Liver (tissue), 9 donors: ENCODE data around the gene CREB5. TPM values are rescaled to one million over a fixed set of nuclear protein-coding genes. Genes with fewer than 3 reads are reported as not detected.

Experiments used
- DNase-seq: peaks from one replicate; pipeline ENCODE4 v3.0.0-alpha.2; 2017; ENCODE audit warnings: low spot score
- H3K27ac ChIP-seq, 2 donors: one replicate each; pipeline ENCODE4 v1.7.0; 2013; ENCODE audit warnings: inconsistent platforms in 2 of 2, low read length in 2 of 2, control low read depth in 1 of 2, low read depth in 1 of 2, mild to moderate bottlenecking in 1 of 2
- H3K27me3 ChIP-seq, 4 donors: one replicate each; pipeline versions ENCODE4 v1.6.1 to v1.7.0; 2013; ENCODE audit warnings: low read length in 3 of 4, inconsistent platforms in 1 of 4, mild to moderate bottlenecking in 1 of 4, moderate library complexity in 1 of 4; ENCODE audit not compliant: control insufficient read depth in 4 of 4, insufficient read depth in 4 of 4
- H3K36me3 ChIP-seq, 4 donors: one replicate each; pipeline versions ENCODE4 v1.6.1 to v1.7.0; 2013; ENCODE audit warnings: low read length in 3 of 4, mild to moderate bottlenecking in 3 of 4, low read depth in 1 of 4, moderate library complexity in 1 of 4; ENCODE audit not compliant: control insufficient read depth in 4 of 4, insufficient read depth in 3 of 4
- H3K4me1 ChIP-seq, 4 donors: one replicate each; pipeline versions ENCODE4 v1.6.1 to v1.7.0; 2013; ENCODE audit warnings: low read length in 3 of 4, mild to moderate bottlenecking in 3 of 4, moderate library complexity in 1 of 4; ENCODE audit not compliant: control insufficient read depth in 4 of 4, insufficient read depth in 4 of 4
- H3K4me3 ChIP-seq, 3 donors: one replicate each; pipeline versions ENCODE4 v1.6.1 to v1.7.0; 2013; ENCODE audit warnings: low read length in 3 of 3, control low read depth in 1 of 3, low read depth in 1 of 3, mild to moderate bottlenecking in 1 of 3
- H3K9ac ChIP-seq, 2 donors: one replicate each; pipeline ENCODE4 v1.7.0; 2013; ENCODE audit warnings: low read length in 2 of 2, mild to moderate bottlenecking in 2 of 2, moderate library complexity in 2 of 2, control low read depth in 1 of 2, low read depth in 1 of 2
- H3K9me3 ChIP-seq, 4 donors: one replicate each; pipeline versions ENCODE4 v1.6.1 to v1.7.0; 2013; ENCODE audit warnings: low read length in 3 of 4; ENCODE audit not compliant: control insufficient read depth in 4 of 4
- ATF3 ChIP-seq: IDR thresholded peaks from 2 replicates; pipeline ENCODE4 v1.6.1; 2016; ENCODE audit warnings: antibody characterized with exemption
- CTCF ChIP-seq: fragments of 150-350 bp; IDR thresholded peaks from 2 replicates; pipeline ENCODE4 v1.5.1; 2017; ENCODE audit warnings: improper control_type of control experiment, low read depth, low read length; ENCODE audit not compliant: missing input control
- EGR1 ChIP-seq, 2 donors: IDR thresholded peaks; 2 replicates each; pipeline ENCODE4 v1.6.1; 2016 to 2018; ENCODE audit warnings: antibody characterized with exemption in 2 of 2, low read depth in 2 of 2
- FOXA1 ChIP-seq: IDR thresholded peaks from 2 replicates; pipeline ENCODE4 v1.6.1; 2016; ENCODE audit warnings: antibody characterized with exemption
- FOXA2 ChIP-seq: IDR thresholded peaks from 2 replicates; pipeline ENCODE4 v1.6.1; 2016; ENCODE audit warnings: antibody characterized with exemption
- GABPA ChIP-seq, 2 donors: IDR thresholded peaks in 1 of 2; conservative IDR thresholded peaks in 1 of 2; 2 replicates each; pipeline ENCODE4 v1.6.1; 2016; ENCODE audit warnings: antibody characterized with exemption in 2 of 2, mild to moderate bottlenecking in 1 of 2, moderate library complexity in 1 of 2
- HNF4A ChIP-seq, 2 donors: conservative IDR thresholded peaks; 2 replicates each; pipeline ENCODE4 v1.6.1; 2016; ENCODE audit warnings: antibody characterized with exemption in 2 of 2, mild to moderate bottlenecking in 2 of 2
- HNF4G ChIP-seq: IDR thresholded peaks from 2 replicates; pipeline ENCODE4 v1.6.1; 2016; ENCODE audit warnings: antibody characterized with exemption
- JUND ChIP-seq, 2 donors: IDR thresholded peaks; 2 replicates each; pipeline ENCODE4 v1.6.1; 2016; ENCODE audit warnings: antibody characterized with exemption in 2 of 2
- MAX ChIP-seq: IDR thresholded peaks from 2 replicates; pipeline ENCODE4 v1.6.1; 2016; ENCODE audit warnings: antibody characterized with exemption
- NR2F2 ChIP-seq: IDR thresholded peaks from 2 replicates; pipeline ENCODE4 v1.6.1; 2016; ENCODE audit warnings: antibody characterized with exemption
- RAD21 ChIP-seq, 2 donors: IDR thresholded peaks; 2 replicates each; pipeline ENCODE4 v1.6.1; 2016; ENCODE audit warnings: antibody characterized with exemption in 2 of 2, mild to moderate bottlenecking in 2 of 2
- REST ChIP-seq: IDR thresholded peaks from 2 replicates; pipeline ENCODE4 v1.6.1; 2016; ENCODE audit warnings: antibody characterized with exemption, mild to moderate bottlenecking
- RXRA ChIP-seq, 2 donors: IDR thresholded peaks; 2 replicates each; pipeline ENCODE4 v1.6.1; 2017 to 2018; ENCODE audit warnings: antibody characterized with exemption in 2 of 2, mild to moderate bottlenecking in 1 of 2
- SP1 ChIP-seq: IDR thresholded peaks from 2 replicates; pipeline ENCODE4 v1.6.1; 2018; ENCODE audit warnings: antibody characterized with exemption, mild to moderate bottlenecking
- TAF1 ChIP-seq: conservative IDR thresholded peaks from 2 replicates; pipeline ENCODE4 v1.6.1; 2016; ENCODE audit warnings: antibody characterized with exemption, mild to moderate bottlenecking
- YY1 ChIP-seq: IDR thresholded peaks from 2 replicates; pipeline ENCODE4 v1.6.1; 2016; ENCODE audit warnings: antibody characterized with exemption, mild to moderate bottlenecking
- ZBTB33 ChIP-seq: IDR thresholded peaks from 2 replicates; pipeline ENCODE4 v1.6.1; 2016; ENCODE audit warnings: antibody characterized with exemption
- WGBS: extraction: QIAGEN DNeasy Blood & Tissue Kit; methylation state at CpG from one replicate; pipeline ENCODE4 v1.1.7; 2013; 5-methylcytosine and 5-hydroxymethylcytosine counted together
- polyA plus RNA-seq, 2 donors: library from polyadenylated mRNA; stranded (reverse) in 1 of 2; unstranded in 1 of 2; fragments of 200-250 nt in 1 of 2; fragments of >200 nt in 1 of 2; fragmentation: Nextera tagmentation in 1 of 2; extraction: Ambion mirVana in 1 of 2; gene quantifications; one replicate each; pipeline versions ENCODE4 v1.2.1 to v1.2.3, GENCODE V29; 2013 to 2015
- total RNA-seq, 2 donors: library from RNA; depleted of rRNA; stranded (reverse); fragments of >200 nt; gene quantifications; one replicate each; pipeline ENCODE4 v1.2.3, GENCODE V29; 2014
- donor health status: healthy.
- donor health status: healthy.
- donor health status: healthy.
- donor health status: healthy.
- donor health status: healthy.

CREB5 gene
- total RNA-seq: under 1 TPM; 0.70 to 0.92 TPM
- polyA plus RNA-seq: under 1 TPM; 0.25 to 0.64 TPM

- no peaks in the 10 kb centered on the region for H3K36me3 ChIP-seq
- no peak within 1 kb of the TSS for H3K27ac ChIP-seq
- H3K4me1 ChIP-seq: peaks cover 0 to 13% (median 12%) of the 10 kb centered on the region in 4 donors
- no peak within 1 kb of the TSS for H3K9ac ChIP-seq
- no peak within 1 kb of the TSS for H3K4me3 ChIP-seq
- peaks cover 0 to 20% (median 1%) of the 10 kb centered on the region in 4 donors for H3K27me3 ChIP-seq
- TF ChIP-seq RAD21 (IDR thresholded peaks at IDR 0.05): peak in 1 of 2 donors; percentile 23
- TF ChIP-seq FOXA1: no peak
- DNase-seq: no peak
- no peaks in the 10 kb centered on the region for H3K9me3 ChIP-seq
- WGBS: 34% methylated on average over 8 of the region's 8 CpGs
Observed at GRCh38 chr7:28411876-28412662, at the start of gene CREB5. Gene CREB5, plus strand, starts transcription at chr7:28412518. Its CDS starts 397 bp downstream, at chr7:28412915.

- DNase-seq: no peak
- H3K4me1 ChIP-seq: no peaks in the 10 kb centered on the region
- no peak overlapping the region for H3K9ac ChIP-seq
- no peak overlapping the region for H3K27ac ChIP-seq
- H3K27me3 ChIP-seq: peaks cover 0 to 2% (median 0%) of the 10 kb centered on the region in 4 donors
- H3K36me3 ChIP-seq: no peaks in the 10 kb centered on the region
- no peak overlapping the region for H3K4me3 ChIP-seq
- no peak for TF ChIP-seq HNF4A (conservative IDR thresholded peaks at IDR 0.05)
- no peak for TF ChIP-seq NR2F2
- TF ChIP-seq TAF1: no peak
- TF ChIP-seq REST: no peak
- TF ChIP-seq YY1: no peak
- TF ChIP-seq SP1: no peak
- no peak for TF ChIP-seq CTCF
- no peak for TF ChIP-seq EGR1 (IDR thresholded peaks at IDR 0.05; ENCODE audit: low read depth in 2 of 2)
- TF ChIP-seq JUND (IDR thresholded peaks at IDR 0.05): no peak
- TF ChIP-seq MAX: no peak
- TF ChIP-seq GABPA (IDR thresholded peaks at IDR 0.05 in 1 of 2, conservative IDR thresholded peaks at IDR 0.05 in 1 of 2): no peak
- no peak for TF ChIP-seq RXRA (IDR thresholded peaks at IDR 0.05)
- no peak for TF ChIP-seq FOXA1
- TF ChIP-seq RAD21 (IDR thresholded peaks at IDR 0.05): no peak
- TF ChIP-seq FOXA2: no peak
- TF ChIP-seq HNF4G: no peak
- no peak for TF ChIP-seq ATF3
- no peak for TF ChIP-seq ZBTB33
- H3K9me3 ChIP-seq: peaks cover 0 to 6% (median 4%) of the 10 kb centered on the region in 4 donors
Observed at GRCh38 chr7:28362812-28363211, 49.5 kb upstream of the CREB5 start.
